HG02610 (cell line): ENCODE results near the gene EIF3K.

Experiments used
- ATAC-seq: cut with Tn5 transposase; IDR thresholded peaks from one replicate; pipeline ENCODE4 v1.9.1; 2021; ENCODE audit warnings: mild to moderate bottlenecking, moderate library complexity; ENCODE audit not compliant: unreplicated experiment

Gene EIF3K

GRCh38 chr19:38683393-38684077 is 64.5 kb downstream of the EIF3K start:
- ATAC-seq, result no peak

GRCh38 chr19:38684078-38684861 is 65.3 kb downstream of the EIF3K start:
- no peak for ATAC-seq

GRCh38 chr19:38684862-38685665 is 66.1 kb downstream of the EIF3K start:
- no peak for ATAC-seq

GRCh38 chr19:38685666-38686529 is 66.9 kb downstream of the EIF3K start:
- peak; percentile 3 for ATAC-seq

GRCh38 chr19:38686530-38686888 is 67.5 kb downstream of the EIF3K start:
- peak; percentile 66 for ATAC-seq
